Heart left ventricle (tissue), 16 donors: Measurements from ENCODE around the gene CD247. TPM values are rescaled to one million over a fixed set of nuclear protein-coding genes. Genes with fewer than 3 reads are reported as not detected.
A peak's percentile ranks its signal among the peaks of the same experiment; 100 is the strongest.

Experiments
- ATAC-seq, 4 donors: fragments of 200-7000 bp; cut with Tn5 transposase; one replicate each; pipeline ENCODE4 v1.9.1; 2020 to 2022; ENCODE audit warnings: moderate library complexity in 4 of 4, mild to moderate bottlenecking in 3 of 4, moderate number of reproducible peaks in 1 of 4
- DNase-seq, 5 donors: peaks; one replicate each; pipeline ENCODE4 v3.0.0-alpha.2; 2020
- H3K27ac ChIP-seq, 12 donors: fragments of 200-600 bp; sonication (generic) in 4 of 12; one replicate each; pipeline versions ENCODE4 v1.5.0 to v1.8.0; 2016 to 2022; ENCODE audit warnings: mild to moderate bottlenecking in 2 of 12
- H3K27me3 ChIP-seq, 9 donors: fragments of 200-600 bp; sonication (generic) in 2 of 9; one replicate each; pipeline versions ENCODE4 v1.5.1 to v1.8.0; 2016 to 2022; ENCODE audit warnings: mild to moderate bottlenecking in 3 of 9
- H3K36me3 ChIP-seq, 9 donors: fragments of 200-600 bp; sonication (generic) in 2 of 9; one replicate each; pipeline versions ENCODE4 v1.5.0 to v1.8.0; 2018 to 2022; ENCODE audit warnings: mild to moderate bottlenecking in 2 of 9
- H3K4me1 ChIP-seq, 12 donors: fragments of 200-600 bp; sonication (generic) in 4 of 12; one replicate each; pipeline versions ENCODE4 v1.5.0 to v1.8.0; 2016 to 2022; ENCODE audit warnings: mild to moderate bottlenecking in 3 of 12
- H3K4me3 ChIP-seq, 12 donors: fragments of 200-600 bp; sonication (generic) in 4 of 12; one replicate each; pipeline versions ENCODE4 v1.5.0 to v1.8.0; 2017 to 2022; ENCODE audit warnings: mild to moderate bottlenecking in 9 of 12, moderate library complexity in 4 of 12
- H3K9me3 ChIP-seq, 12 donors: fragments of 200-600 bp; sonication (generic) in 4 of 12; one replicate each; pipeline versions ENCODE4 v1.5.0 to v1.8.0; 2016 to 2022; ENCODE audit warnings: mild to moderate bottlenecking in 1 of 12
- CTCF ChIP-seq, 12 donors: fragments of 200-600 bp; sonication (generic) in 4 of 12; IDR thresholded peaks; one replicate each; pipeline versions ENCODE4 v1.5.0 to v1.8.0; 2018 to 2022; ENCODE audit warnings: antibody characterized with exemption in 12 of 12, mild to moderate bottlenecking in 5 of 12
- POLR2A ChIP-seq, 2 donors: fragments of 450-650 bp; IDR thresholded peaks; one replicate each; pipeline ENCODE4 v1.6.1; 2017; ENCODE audit warnings: antibody characterized with exemption in 2 of 2, mild to moderate bottlenecking in 2 of 2, moderate library complexity in 2 of 2
- WGBS, 4 donors: extraction: QIAGEN DNeasy Blood & Tissue Kit in 2 of 4; methylation state at CpG; one replicate each; pipeline versions ENCODE4 v1.1.5 to v1.1.7; 2013 to 2018; 5-methylcytosine and 5-hydroxymethylcytosine counted together
- intact Hi-C, 10 donors: fragments of 100-400 bp; cut with DNase I; formaldehyde crosslinking; loops; one replicate each; pipeline versions ENCODE4 v1.11.1 to v1.14.2; 2022
- polyA plus RNA-seq, 2 donors: library from polyadenylated mRNA; stranded (reverse); fragments of 200-250 nt; gene quantifications; one replicate each; pipeline ENCODE4 v1.2.3, GENCODE V29; 2013
- total RNA-seq, 9 donors: library from RNA; depleted of rRNA in 2 of 9; stranded (reverse); fragments of >200 nt in 2 of 9; fragmentation: NEBNext Ultra II Directional in 3 of 9; extraction: Animal tissue kit (Norgen Biotek cat#: 25700) in 3 of 9; gene quantifications; one replicate each; pipeline versions ENCODE4 v1.1.0 to v1.2.4, GENCODE V29; 2016 to 2023
- donor health status: ischemic (EF 13 %, LVEDD 7.1; RV severe dilation, severe dysfunction).
- donor health status: healthy with polysubstance abuse.
- donor health status: DM: no; HTN: yes; CAD: no.
- donor health status: DM: no; HTN: no; CAD: no.
- donor health status: ischemic (EF 25% LVEDD 6.9; RV normal size, moderate dysfunction).
- donor health status: ischemic (EF 25% LVEDD 5.7; RV mildly dilated, moderate dysfunction).
- donor health status: healthy.
- donor health status: DM: yes; HTN: yes; CAD: no.
- donor health status: ischemic (EF 35%, LVEDD 5.7; RV mildly dilated, moderate dysfunction).
- donor health status: nonischemic (EF 11% LVEDD 7.7; RV severe dilation, severe dysfunction).
- donor health status: DM: yes; HTN: yes; CAD: no.
- donor health status: PGD.
- donor health status: ischemic (EF 29% LVEDD 5.4; RV normal size, mild dysfunction).
- donor health status: nonischemic (EF 23%, LVEDD 6.1; RV moderate dilation, normal function).

CD247 gene
- total and polyA plus RNA-seq, 11 donors = 0.19 to 7.6 (median 0.47) TPM; not detected in 1

DNA sequence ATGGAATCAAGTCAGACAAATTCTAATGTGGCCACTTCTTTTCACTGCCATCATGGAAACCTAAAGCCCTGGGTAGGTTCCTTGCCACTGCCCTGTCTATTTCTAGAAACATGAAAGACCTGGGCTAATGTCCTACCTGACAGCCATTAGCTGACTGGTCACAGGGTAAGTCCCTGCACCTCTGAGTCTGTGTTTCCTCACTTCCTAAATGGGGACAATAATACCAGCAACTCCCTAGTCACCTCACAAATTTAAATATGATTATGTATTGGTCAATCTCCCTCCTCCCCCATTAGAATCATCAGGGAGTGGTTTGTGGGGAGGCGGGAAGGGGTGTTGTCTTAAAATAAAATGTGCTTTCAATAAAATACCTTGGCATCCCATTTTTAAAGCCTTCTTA lies 33.0 kb upstream of the CD247 start:
- no peak for ATAC-seq
- intact Hi-C loops = loop anchor here in 1 of 10 donors (5.0 kb wide), 1 partner anchor 136 kb away; no protein-coding TSS in a partner anchor
- Histone ChIP-seq H3K27me3 (no peaks in the 10 kb centered on the region), H3K27ac (peak overlapping the region in 1 of 12 donors; percentile 93), H3K4me1 (peaks cover 0 to 70% (median 19%) of the 10 kb centered on the region in 12 donors), H3K9me3 (no peaks in the 10 kb centered on the region), H3K4me3 (peak overlapping the region in 3 of 12 donors; percentile 85 to 99 (median 91)), H3K36me3 (peaks cover 0 to 15% (median 11%) of the 10 kb centered on the region in 9 donors)
- DNase-seq = no peak
- TF ChIP-seq CTCF (IDR thresholded peaks at IDR 0.05) = no peak
- TF ChIP-seq POLR2A (IDR thresholded peaks at IDR 0.05) = no peak
- WGBS, 4 donors = 96 to 100% (median 97%) methylated on average over 1 of the region's 1 CpG

DNA sequence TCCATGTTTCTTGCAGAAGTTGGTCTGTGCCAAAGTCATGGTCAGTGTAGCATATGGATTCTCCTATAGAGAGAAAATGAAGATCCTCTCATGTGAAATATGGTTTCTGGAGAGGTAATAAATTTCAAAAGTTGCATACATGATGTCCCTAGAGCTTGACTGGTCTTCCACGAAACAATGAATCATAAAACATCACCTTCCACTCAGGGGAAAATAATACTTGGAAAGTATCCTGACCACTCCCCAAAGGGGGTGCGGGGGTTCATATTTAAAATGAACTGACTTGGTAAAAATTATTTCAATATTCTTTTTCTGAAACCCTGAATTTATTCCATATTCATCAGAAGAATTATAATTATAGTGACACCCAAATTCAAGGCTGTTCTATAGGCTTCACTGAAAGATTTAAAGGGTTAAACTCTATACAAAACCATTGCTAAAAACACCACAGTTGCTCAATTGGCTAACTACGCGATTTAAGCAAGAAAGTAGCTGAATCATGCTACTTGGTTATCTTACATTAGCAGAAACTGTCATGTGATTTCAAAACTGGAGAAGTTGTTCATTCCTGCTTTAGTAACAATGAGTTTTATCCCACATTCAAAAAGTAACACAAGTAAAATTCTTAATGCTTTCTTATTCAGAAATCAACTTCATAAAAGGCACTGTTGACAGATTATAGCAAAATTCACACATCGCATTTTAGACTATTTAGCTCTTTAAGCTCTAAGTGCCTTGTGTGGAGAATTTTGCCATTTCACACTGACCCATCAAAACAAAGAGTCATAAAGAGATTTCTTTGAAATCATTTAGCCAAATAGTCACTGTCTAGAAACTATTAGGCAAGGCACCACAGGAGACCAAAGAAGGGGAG lies 30.0 kb upstream of the CD247 start:
- H3K4me1 ChIP-seq = peaks cover 0 to 79% (median 10%) of the 10 kb centered on the region in 12 donors
- no peaks in the 10 kb centered on the region for H3K27me3 ChIP-seq
- WGBS, 4 donors = 64 to 80% (median 74%) methylated on average over 5 of the region's 5 CpGs
- DNase-seq (no peak), ATAC-seq (no peak)
- intact Hi-C loops = loop anchor here in 1 of 10 donors (10.0 kb wide), 1 partner anchor 143 kb away; no protein-coding TSS in a partner anchor
- TF ChIP-seq CTCF (IDR thresholded peaks at IDR 0.05) (no peak), POLR2A (IDR thresholded peaks at IDR 0.05) (no peak)
- H3K9me3 ChIP-seq = no peaks in the 10 kb centered on the region
- peak overlapping the region in 1 of 12 donors; percentile 91 for H3K4me3 ChIP-seq
- peak overlapping the region in 7 of 12 donors; percentile 24 to 93 (median 45) for H3K27ac ChIP-seq
- peaks cover 0 to 46% (median 41%) of the 10 kb centered on the region in 9 donors for H3K36me3 ChIP-seq

- peaks cover 0 to 59% (median 44%) of the 10 kb centered on the region in 9 donors for H3K36me3 ChIP-seq
- no peak overlapping the region for H3K4me3 ChIP-seq
- WGBS, 4 donors = 80 to 95% (median 82%) methylated on average over 1 of the region's 1 CpG
- intact Hi-C loops = loop anchor here in 1 of 10 donors (10.0 kb wide), 1 partner anchor 142 kb away; no protein-coding TSS in a partner anchor
- H3K27me3 ChIP-seq = no peaks in the 10 kb centered on the region
- peak overlapping the region in 1 of 12 donors; percentile 27 for H3K27ac ChIP-seq
- DNase-seq (no peak), ATAC-seq (no peak)
- no peak for TF ChIP-seq CTCF (IDR thresholded peaks at IDR 0.05)
- H3K4me1 ChIP-seq = peaks cover 0 to 82% (median under 1%) of the 10 kb centered on the region in 12 donors
- no peaks in the 10 kb centered on the region for H3K9me3 ChIP-seq
These were observed 28.6 kb upstream of the CD247 start for GRCh38 chr1:167546935-167547334.

DNA sequence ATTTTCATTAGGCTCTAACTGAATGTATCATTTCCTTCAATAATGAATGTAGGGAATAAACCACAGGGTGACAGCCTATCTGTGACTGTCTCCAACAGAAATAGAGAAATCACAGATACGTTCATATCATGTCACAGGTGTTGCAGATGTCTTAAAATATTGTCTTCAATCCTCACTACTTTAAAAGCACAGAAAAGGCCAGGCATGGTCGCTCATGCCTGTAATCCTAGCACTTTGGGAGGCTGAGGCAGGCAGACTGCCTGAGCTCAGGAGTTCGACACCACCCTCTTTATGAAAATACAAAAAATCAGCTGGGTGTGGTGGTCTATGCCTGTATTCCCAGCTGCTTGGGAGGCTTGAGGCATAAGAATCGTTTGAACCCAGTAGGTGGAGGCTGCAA lies 27.0 kb upstream of the CD247 start:
- Histone ChIP-seq H3K4me1 (peaks cover 0 to 84% (median 0%) of the 10 kb centered on the region in 12 donors), H3K27ac (no peak overlapping the region), H3K27me3 (no peaks in the 10 kb centered on the region), H3K36me3 (peaks cover 0 to 69% (median 53%) of the 10 kb centered on the region in 9 donors), H3K9me3 (no peaks in the 10 kb centered on the region), H3K4me3 (no peak overlapping the region)
- ATAC-seq = no peak
- intact Hi-C loops = loop anchor here in 1 of 10 donors (10.0 kb wide), 1 partner anchor 141 kb away; no protein-coding TSS in a partner anchor
- 80 to 93% (median 87%) methylated on average over 4 of the region's 4 CpGs for WGBS, 4 donors
- no peak for DNase-seq
- TF ChIP-seq POLR2A (IDR thresholded peaks at IDR 0.05) (no peak), CTCF (IDR thresholded peaks at IDR 0.05) (no peak)
